GM10248 (cell line): Measurements from ENCODE around the gene CHD1.

Experiments used
- CTCF ChIA-PET: fragments of 300-600 bp; sonication (Branson Sonifier 250); formaldehyde crosslinking; extraction: SDS; loops from one replicate; lab custom pipeline; 2021; ENCODE audit warnings: antibody characterized with exemption; lab: Yijun Ruan, JAX
- POLR2A ChIA-PET: fragments of 350-650 bp; sonication (Branson Sonifier 250); formaldehyde crosslinking; extraction: SDS; loops from one replicate; lab custom pipeline; 2020; ENCODE audit warnings: antibody characterized with exemption; lab: Yijun Ruan, JAX
- DNase-seq: peaks from one replicate; pipeline ENCODE4 v3.0.0; 2012; ENCODE audit errors: extremely low spot score
- CTCF ChIP-seq: IDR thresholded peaks from 2 replicates; pipeline ENCODE4 v1.5.1; 2012; ENCODE audit warnings: mild to moderate bottlenecking, low read depth; ENCODE audit errors: extremely low read depth, missing control alignments, control extremely low read depth

The CHD1 gene

GRCh38 chr5:98847054-98847453, 81.8 kb downstream of the CHD1 start:
- CTCF ChIA-PET = no interaction called here

DNA sequence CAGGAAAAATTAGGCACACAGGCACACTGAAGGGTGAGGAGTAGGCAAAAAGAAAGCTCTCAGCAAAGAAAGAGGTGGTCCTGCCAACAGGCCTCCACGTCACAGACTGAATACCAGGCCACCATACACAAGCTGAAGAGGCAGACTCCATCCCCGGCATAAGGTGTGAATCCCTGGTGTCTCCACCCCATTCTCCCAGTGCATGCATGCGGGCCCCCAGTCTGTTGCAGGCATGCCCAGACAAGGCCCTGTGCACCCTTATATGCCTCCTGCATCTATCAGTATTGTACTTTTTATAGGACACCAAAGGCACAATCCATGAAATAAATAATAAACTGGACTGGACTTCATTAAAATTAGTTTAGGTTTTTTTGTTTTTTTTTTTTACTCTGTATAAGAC, 82.3 kb downstream of the CHD1 start:
- no peak for TF ChIP-seq CTCF
- CTCF ChIA-PET = no interaction called here
- DNase-seq = no peak
- POLR2A ChIA-PET = no interaction called here

More at GRCh38 chr5:98847054-98847453, 81.8 kb downstream of the CHD1 start:
- no peak for DNase-seq
- POLR2A ChIA-PET = no interaction called here
- no peak for TF ChIP-seq CTCF

GRCh38 chr5:98845878-98846277, 82.9 kb downstream of the CHD1 start:
- ChIA-PET CTCF (no interaction called here), POLR2A (no interaction called here)
- no peak for DNase-seq
- no peak for TF ChIP-seq CTCF

DNA sequence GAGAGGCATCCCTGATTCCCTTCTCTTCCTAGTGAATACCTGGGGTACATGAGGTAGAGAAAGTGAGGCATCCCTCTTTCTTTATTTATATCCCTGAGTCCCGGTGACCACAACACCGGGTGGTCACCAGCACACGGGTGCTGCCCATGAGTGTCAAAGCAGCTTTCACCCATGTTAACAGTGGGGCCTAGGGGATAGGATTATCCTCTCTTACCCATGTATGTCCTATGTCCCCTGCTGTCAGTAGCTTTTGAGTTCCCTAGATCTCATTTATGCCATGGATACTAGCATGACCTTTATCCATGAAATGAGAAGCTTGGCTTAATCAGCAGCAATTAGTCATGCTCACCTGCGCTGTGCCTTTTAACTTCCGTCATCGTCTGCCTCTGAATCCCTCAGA, 83.9 kb downstream of the CHD1 start:
- ChIA-PET POLR2A (no interaction called here), CTCF (interaction anchor here (1.5 kb wide), 1 partner anchor 15 kb away, joined by 3 read pairs; no protein-coding TSS in a partner anchor)
- no peak for TF ChIP-seq CTCF
- DNase-seq = no peak

- no peak for DNase-seq
- TF ChIP-seq CTCF = no peak
- POLR2A ChIA-PET = no interaction called here
- CTCF ChIA-PET = interaction anchor here (1.0 to 2.2 kb wide), 3 partner anchors 9 to 48 kb away, joined by 3 to 11 read pairs (median 3); no protein-coding TSS in a partner anchor
These were observed 85.3 kb downstream of the CHD1 start for GRCh38 chr5:98843481-98843880.

DNA sequence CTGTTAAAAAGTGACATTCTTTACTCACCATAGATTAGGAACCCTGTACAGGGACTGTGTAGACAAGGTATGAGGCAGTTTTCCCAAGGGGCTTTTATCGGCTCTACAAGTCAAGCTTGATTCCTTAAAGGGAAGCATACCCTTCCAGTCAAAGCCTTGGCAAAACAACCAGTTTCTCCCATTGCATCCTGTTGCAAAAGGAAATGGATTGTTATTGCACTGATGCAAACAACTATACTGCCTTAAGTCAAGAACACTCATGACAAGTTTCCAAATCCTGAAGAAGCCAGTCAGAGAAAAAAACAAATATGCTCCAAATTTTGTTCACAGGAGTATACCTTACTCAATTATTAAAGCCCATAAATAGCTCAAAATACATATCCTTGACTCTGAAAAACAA, 87.9 kb downstream of the CHD1 start:
- CTCF ChIA-PET = interaction anchor here (1.2 to 4.3 kb wide), 5 partner anchors 10 to 86 kb away, joined by 3 to 26 read pairs (median 4); no protein-coding TSS in a partner anchor
- DNase-seq = no peak
- no peak for TF ChIP-seq CTCF
- POLR2A ChIA-PET = no interaction called here
